BE2C (cell line): ENCODE results near the gene PRXL2B.

ENCODE experiments used
- DNase-seq: peaks from one replicate; pipeline ENCODE4 v3.0.0-alpha.2; 2020
- H3K27me3 ChIP-seq: fragments of 250-450 bp; sonication (Bioruptor Pico); 2 replicates; pipeline ENCODE4 v1.5.1; 2020; ENCODE audit warnings: mild to moderate bottlenecking
- H3K36me3 ChIP-seq: fragments of 250-450 bp; sonication (Bioruptor Pico); 2 replicates; pipeline ENCODE4 v1.5.1; 2020; ENCODE audit warnings: mild to moderate bottlenecking
- H3K4me1 ChIP-seq: fragments of 250-450 bp; sonication (Bioruptor Pico); 2 replicates; pipeline ENCODE4 v1.5.1; 2020
- H3K4me3 ChIP-seq: 2 replicates; pipeline ENCODE4 v1.5.1; 2011; ENCODE audit warnings: low read depth, low read length
- H3K9me3 ChIP-seq: fragments of 250-450 bp; sonication (Bioruptor Pico); 2 replicates; pipeline ENCODE4 v1.5.1; 2020
- TF ChIP-seq, protein P1 (sequence below): IDR thresholded peaks from 2 replicates; pipeline ENCODE4 v1.5.1; 2012; ENCODE audit warnings: mild to moderate bottlenecking, low read depth, low read length

Gene PRXL2B

DNA sequence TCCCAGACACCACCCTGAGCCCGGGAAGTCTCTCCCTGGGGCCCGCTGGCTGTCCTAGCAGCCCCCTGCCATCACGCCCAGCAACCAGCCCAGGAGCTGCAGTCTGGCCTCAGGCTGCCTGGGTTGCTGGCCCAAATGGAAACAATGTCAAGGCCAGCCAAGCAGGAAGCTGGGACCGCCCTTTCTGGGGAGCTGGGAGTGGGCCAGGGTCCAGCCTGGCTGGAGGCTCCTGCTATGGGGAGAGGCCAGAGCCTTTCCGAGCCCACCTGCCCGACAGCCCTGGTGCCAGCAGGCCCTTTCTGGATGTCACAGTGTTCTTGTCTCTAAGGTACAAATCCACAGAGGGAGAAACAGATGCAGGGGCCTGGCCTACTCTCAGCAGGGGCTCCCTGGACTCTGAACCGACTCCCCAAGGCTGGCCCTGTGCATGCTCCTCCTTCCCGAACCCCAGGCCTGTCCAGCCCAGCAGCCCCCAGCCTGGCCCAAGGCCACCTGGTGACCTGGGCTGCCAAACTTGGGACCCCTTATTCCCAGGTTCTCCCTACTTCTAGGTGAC, 47.4 kb downstream of the PRXL2B start:
- Histone ChIP-seq H3K4me1 (no peaks in the 10 kb centered on the region), H3K36me3 (no peaks in the 10 kb centered on the region), H3K27me3 (peaks cover 6% of the 10 kb centered on the region), H3K9me3 (no peaks in the 10 kb centered on the region), H3K4me3 (no peak overlapping the region)
- TF ChIP-seq, protein P1, sequence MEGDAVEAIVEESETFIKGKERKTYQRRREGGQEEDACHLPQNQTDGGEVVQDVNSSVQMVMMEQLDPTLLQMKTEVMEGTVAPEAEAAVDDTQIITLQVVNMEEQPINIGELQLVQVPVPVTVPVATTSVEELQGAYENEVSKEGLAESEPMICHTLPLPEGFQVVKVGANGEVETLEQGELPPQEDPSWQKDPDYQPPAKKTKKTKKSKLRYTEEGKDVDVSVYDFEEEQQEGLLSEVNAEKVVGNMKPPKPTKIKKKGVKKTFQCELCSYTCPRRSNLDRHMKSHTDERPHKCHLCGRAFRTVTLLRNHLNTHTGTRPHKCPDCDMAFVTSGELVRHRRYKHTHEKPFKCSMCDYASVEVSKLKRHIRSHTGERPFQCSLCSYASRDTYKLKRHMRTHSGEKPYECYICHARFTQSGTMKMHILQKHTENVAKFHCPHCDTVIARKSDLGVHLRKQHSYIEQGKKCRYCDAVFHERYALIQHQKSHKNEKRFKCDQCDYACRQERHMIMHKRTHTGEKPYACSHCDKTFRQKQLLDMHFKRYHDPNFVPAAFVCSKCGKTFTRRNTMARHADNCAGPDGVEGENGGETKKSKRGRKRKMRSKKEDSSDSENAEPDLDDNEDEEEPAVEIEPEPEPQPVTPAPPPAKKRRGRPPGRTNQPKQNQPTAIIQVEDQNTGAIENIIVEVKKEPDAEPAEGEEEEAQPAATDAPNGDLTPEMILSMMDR, result no peak
- DNase-seq, result no peak

DNA sequence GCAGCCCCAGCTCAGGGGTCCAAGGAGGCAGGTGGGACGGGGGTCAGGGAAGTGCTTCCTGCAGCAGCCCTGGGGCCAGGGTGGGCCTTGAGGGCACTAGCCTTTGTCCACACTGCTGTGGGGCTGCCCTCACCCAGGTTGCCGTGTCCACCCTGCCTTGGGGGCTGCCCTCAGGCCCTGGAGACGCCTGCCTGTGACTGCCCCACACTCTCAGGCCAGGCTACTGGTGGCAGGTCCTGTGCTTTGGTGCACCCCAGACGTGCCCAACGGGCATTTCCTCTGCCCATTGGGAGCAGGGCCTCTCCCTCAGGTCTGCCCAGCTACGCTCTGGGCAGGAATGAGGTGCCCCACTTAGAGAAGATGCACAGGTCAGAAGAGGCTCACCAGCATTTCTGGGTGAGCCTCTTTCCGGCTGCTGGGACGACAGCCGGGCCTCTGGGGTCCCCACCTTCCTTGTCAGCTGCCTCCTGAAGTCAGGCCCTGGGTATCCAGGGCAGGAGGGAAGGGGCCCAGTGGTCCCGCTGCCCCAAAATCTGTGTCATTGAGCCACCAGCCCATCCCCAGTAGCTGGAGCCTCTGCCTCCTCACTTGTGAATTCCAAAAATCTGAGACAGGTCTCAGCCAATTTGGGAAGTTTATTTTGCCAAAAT, 48.9 kb downstream of the PRXL2B start:
- Histone ChIP-seq H3K4me1 (no peaks in the 10 kb centered on the region), H3K27me3 (no peaks in the 10 kb centered on the region), H3K4me3 (no peak overlapping the region), H3K9me3 (no peaks in the 10 kb centered on the region), H3K36me3 (no peaks in the 10 kb centered on the region)
- TF ChIP-seq, protein P1, result no peak
- DNase-seq, result no peak

DNA sequence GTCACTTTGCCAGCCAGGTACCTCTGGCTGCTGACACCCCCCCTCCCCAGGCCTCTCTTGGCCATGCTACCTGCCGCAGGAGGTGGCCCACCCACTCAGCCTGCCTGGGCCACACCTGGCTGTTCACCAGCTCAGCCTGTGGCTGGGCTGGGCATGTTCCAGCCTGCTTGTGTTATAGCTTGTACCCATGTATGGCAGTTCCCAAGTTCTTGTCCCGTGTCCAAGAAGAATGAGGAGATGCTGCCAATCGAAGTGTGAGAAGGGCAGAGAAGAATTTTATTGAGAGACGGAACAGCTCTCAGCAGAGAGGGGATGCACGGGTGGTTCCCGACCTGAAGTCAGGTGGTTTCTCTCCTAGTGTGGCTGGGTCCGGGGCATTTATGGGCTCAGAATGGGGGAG, 50.2 kb downstream of the PRXL2B start:
- TF ChIP-seq, protein P1, result no peak
- H3K27me3 ChIP-seq, result no peaks in the 10 kb centered on the region
- no peaks in the 10 kb centered on the region for H3K9me3 ChIP-seq
- no peaks in the 10 kb centered on the region for H3K4me1 ChIP-seq
- H3K4me3 ChIP-seq, result no peak overlapping the region
- H3K36me3 ChIP-seq, result no peaks in the 10 kb centered on the region
- no peak for DNase-seq

DNA sequence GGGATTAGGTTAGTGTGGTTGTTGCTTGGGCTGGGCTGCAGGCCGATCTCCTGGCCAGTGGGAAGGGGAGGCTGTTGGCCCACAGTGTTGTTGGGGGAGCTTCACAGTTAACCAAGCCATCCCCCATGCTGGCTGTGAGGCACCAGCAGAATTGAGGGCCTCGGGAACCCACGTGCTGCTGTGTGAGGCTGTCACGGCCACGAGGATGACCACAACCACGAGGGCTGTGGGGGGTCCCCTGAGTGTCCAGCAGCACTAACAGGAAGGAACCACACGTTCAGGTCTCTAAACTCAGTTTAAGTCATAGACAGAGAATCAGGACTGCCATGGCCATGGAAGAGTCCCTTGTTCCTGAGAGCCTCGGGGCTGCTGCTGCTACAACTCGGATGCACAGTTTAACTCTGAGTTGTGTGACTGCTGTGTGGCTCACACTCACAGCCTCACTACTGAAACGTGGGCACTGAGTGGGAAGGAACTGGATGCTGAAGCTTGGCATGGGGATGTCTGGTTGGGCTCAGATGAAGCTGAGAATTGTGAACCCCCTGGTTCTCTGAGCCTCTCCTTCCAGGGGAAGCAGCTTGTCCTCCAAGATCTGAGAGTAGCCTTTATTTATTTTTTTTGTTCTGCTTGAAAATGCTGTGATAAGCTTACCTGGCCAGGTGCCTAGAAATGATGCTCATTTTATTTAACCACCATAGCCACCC, 51.0 kb downstream of the PRXL2B start:
- Histone ChIP-seq H3K27me3 (no peaks in the 10 kb centered on the region), H3K4me3 (no peak overlapping the region), H3K4me1 (no peaks in the 10 kb centered on the region), H3K9me3 (no peaks in the 10 kb centered on the region), H3K36me3 (no peaks in the 10 kb centered on the region)
- TF ChIP-seq, protein P1, result no peak
- DNase-seq, result no peak

DNA sequence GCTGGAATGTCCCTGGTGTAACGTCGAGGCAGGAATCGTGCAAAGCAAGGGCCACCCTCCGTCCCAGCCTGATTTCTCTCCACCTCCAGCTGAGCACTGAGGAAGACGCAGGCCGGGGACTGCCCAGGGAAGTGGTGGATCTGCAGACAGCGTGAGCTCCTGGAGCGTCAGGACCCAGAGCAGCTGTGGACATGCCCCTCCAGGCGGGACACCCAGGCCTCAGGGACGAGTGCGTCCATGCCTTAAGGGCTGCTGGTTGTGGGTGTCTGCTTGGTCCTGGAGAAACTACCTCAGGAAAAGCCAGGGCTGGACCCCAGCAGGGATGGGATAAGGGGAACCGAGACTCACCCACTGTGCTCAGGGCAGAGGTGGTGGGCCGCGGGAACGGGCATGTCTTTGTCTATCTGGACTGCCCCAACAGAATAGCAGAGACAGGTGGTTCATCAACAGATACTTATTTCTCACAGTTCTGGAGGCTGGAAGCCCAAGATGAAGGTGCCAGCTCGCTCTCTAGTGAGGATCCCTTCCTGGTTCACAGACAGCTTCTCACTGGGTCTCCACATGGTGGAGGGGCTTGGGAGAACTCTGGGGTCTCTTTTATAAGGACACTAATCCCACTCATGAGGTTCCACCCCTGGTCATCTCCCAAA, 52.0 kb downstream of the PRXL2B start:
- TF ChIP-seq, protein P1, result no peak
- Histone ChIP-seq H3K27me3 (no peaks in the 10 kb centered on the region), H3K36me3 (no peaks in the 10 kb centered on the region), H3K4me1 (no peaks in the 10 kb centered on the region), H3K9me3 (no peaks in the 10 kb centered on the region), H3K4me3 (no peak overlapping the region)
- no peak for DNase-seq
